AG08395 (cell line): ENCODE measurements around the gene ARHGEF1.

Experiments used
- DNase-seq: peaks from one replicate; pipeline ENCODE4 v3.0.0; 2012; ENCODE audit warnings: mixed read lengths, low spot score

ARHGEF1 gene

GRCh38 chr19:41918653-41919244, 35.8 kb downstream of the ARHGEF1 start:
- no peak for DNase-seq

- DNase-seq = no peak
Measured at GRCh38 chr19:41919948-41920712, 37.1 kb downstream of the ARHGEF1 start.

GRCh38 chr19:41920882-41921576, 38.0 kb downstream of the ARHGEF1 start:
- no peak for DNase-seq

- DNase-seq = no peak
Measured at GRCh38 chr19:41921577-41922576, 38.9 kb downstream of the ARHGEF1 start.

- no peak for DNase-seq
Measured at GRCh38 chr19:41922585-41922984, 39.6 kb downstream of the ARHGEF1 start.

GRCh38 chr19:41923045-41923788, 40.2 kb downstream of the ARHGEF1 start:
- no peak for DNase-seq

- no peak for DNase-seq
Measured at GRCh38 chr19:41924151-41925145, 41.5 kb downstream of the ARHGEF1 start.

- DNase-seq = no peak
Measured at GRCh38 chr19:41925208-41926003, 42.4 kb downstream of the ARHGEF1 start.

- no peak for DNase-seq
Measured at GRCh38 chr19:41926028-41926762, 43.2 kb downstream of the ARHGEF1 start.

GRCh38 chr19:41926763-41927496, 43.9 kb downstream of the ARHGEF1 start:
- no peak for DNase-seq

- no peak for DNase-seq
Measured at GRCh38 chr19:41927497-41928192, 44.7 kb downstream of the ARHGEF1 start.

GRCh38 chr19:41928221-41928683, 45.3 kb downstream of the ARHGEF1 start, which contains the start of gene ERFL:
TSS of gene ERFL (minus strand) at chr19:41928449. CDS start at chr19:41912919, 15,530 bp downstream.
- DNase-seq = peak; percentile 30

GRCh38 chr19:41928754-41929535, 46.0 kb downstream of the ARHGEF1 start:
- no peak for DNase-seq

GRCh38 chr19:41929536-41930071, 46.6 kb downstream of the ARHGEF1 start:
- DNase-seq = no peak

- DNase-seq = no peak
Measured at GRCh38 chr19:41930322-41930722, 47.3 kb downstream of the ARHGEF1 start.
